H1 (cell line): Measurements from ENCODE around the gene RNF220. TPM values are rescaled to one million over a fixed set of nuclear protein-coding genes. Genes with fewer than 3 reads are reported as not detected.

Experiments
- CTCF ChIA-PET: fragments of 300-600 bp; sonication (Branson Sonifier 250); formaldehyde crosslinking; loops from one replicate; lab custom pipeline; 2021; ENCODE audit not compliant: partially characterized antibody; lab: Charles Lee
- POLR2A ChIA-PET: fragments of 300-600 bp; sonication (Branson Sonifier 250); formaldehyde crosslinking; loops from one replicate; lab custom pipeline; 2021; ENCODE audit warnings: inconsistent platforms; ENCODE audit not compliant: partially characterized antibody; lab: Charles Lee
- DNase-seq, 2 experiments: peaks; one replicate each; pipeline versions ENCODE4 v3.0.0 to v3.0.0-alpha.2; 2010 to 2022; ENCODE audit warnings: low spot score in 2 of 2, low read depth in 1 of 2, mixed read lengths in 1 of 2
- FAIRE-seq: peaks from 2 replicates; lab custom pipeline; 2011; peaks lifted over from hg19 to GRCh38; lab: Jason Lieb, UNC
- H2AFZ ChIP-seq: 2 replicates; pipeline ENCODE4 v1.8.1; 2012; ENCODE audit warnings: low read length, inconsistent platforms
- H2AK5ac ChIP-seq: 2 replicates; pipeline ENCODE4 v1.6.1; 2013; ENCODE audit warnings: low read depth, low read length
- H2BK120ac ChIP-seq: replicated peaks from 2 replicates; pipeline ENCODE3; 2013; ENCODE audit warnings: low read depth, low read length, inconsistent platforms
- H2BK12ac ChIP-seq: 2 replicates; pipeline ENCODE4 v1.6.1; 2013; ENCODE audit warnings: low read depth, low read length
- H2BK15ac ChIP-seq: 2 replicates; pipeline ENCODE4 v1.6.1; 2013; ENCODE audit warnings: low read length
- H2BK20ac ChIP-seq: 2 replicates; pipeline ENCODE4 v1.6.1; 2013; ENCODE audit warnings: low read length
- H2BK5ac ChIP-seq: 2 replicates; pipeline ENCODE4 v1.6.1; 2013; ENCODE audit warnings: low read depth, low read length
- H3K14ac ChIP-seq: 2 replicates; pipeline ENCODE4 v1.6.1; 2013; ENCODE audit warnings: inconsistent platforms; ENCODE audit not compliant: insufficient read length
- H3K18ac ChIP-seq: 2 replicates; pipeline ENCODE4 v1.6.1; 2013; ENCODE audit warnings: low read length; ENCODE audit errors: extremely low read depth
- H3K23ac ChIP-seq: 2 replicates; pipeline ENCODE4 v1.6.1; 2013; ENCODE audit warnings: inconsistent platforms; ENCODE audit not compliant: insufficient read length
- H3K23me2 ChIP-seq: 2 replicates; pipeline ENCODE4 v1.6.1; 2013; ENCODE audit warnings: low read depth, low read length
- H3K27ac ChIP-seq: 2 replicates; pipeline ENCODE4 v1.6.1; 2011; ENCODE audit warnings: low read depth, low read length, inconsistent platforms
- H3K27me3 ChIP-seq, 4 experiments: replicated peaks in 1 of 4; 1 replicate in 1 of 4; 2 replicates in 3 of 4; pipeline versions ENCODE4 v1.6.1 to v1.8.1; 2011 to 2013; ENCODE audit warnings: low read length in 3 of 4, mild to moderate bottlenecking in 3 of 4, inconsistent platforms in 2 of 4, mixed read lengths in 2 of 4, moderate library complexity in 1 of 4; ENCODE audit not compliant: control insufficient read depth in 3 of 4, insufficient read depth in 3 of 4; ENCODE audit errors: extremely low read depth in 1 of 4
- H3K36me3 ChIP-seq, 4 experiments: 2 replicates each; pipeline versions ENCODE4 v1.6.1 to v1.8.1; 2011 to 2013; ENCODE audit warnings: mild to moderate bottlenecking in 4 of 4, low read length in 3 of 4, moderate library complexity in 2 of 4, control low read depth in 1 of 4, inconsistent platforms in 1 of 4; ENCODE audit not compliant: insufficient read depth in 4 of 4, control insufficient read depth in 2 of 4
- H3K4ac ChIP-seq: replicated peaks from 2 replicates; pipeline ENCODE3; 2013; ENCODE audit warnings: low read length, low read depth, mixed read lengths, inconsistent platforms; ENCODE audit not compliant: insufficient read length
- H3K4me1 ChIP-seq, 4 experiments: replicated peaks in 1 of 4; 1 replicate in 1 of 4; 2 replicates in 3 of 4; pipeline versions ENCODE4 v1.6.1 to v1.8.1; 2011 to 2013; ENCODE audit warnings: low read length in 3 of 4, inconsistent platforms in 2 of 4, mixed read lengths in 1 of 4; ENCODE audit not compliant: insufficient read depth in 4 of 4, control insufficient read depth in 3 of 4
- H3K4me2 ChIP-seq, 2 experiments: 2 replicates each; pipeline versions ENCODE4 v1.6.1 to v1.8.1; 2011 to 2013; ENCODE audit warnings: low read depth in 2 of 2, low read length in 2 of 2, control low read depth in 1 of 2, inconsistent platforms in 1 of 2, mild to moderate bottlenecking in 1 of 2; ENCODE audit not compliant: insufficient read depth in 1 of 2
- H3K4me3 ChIP-seq, 4 experiments: fragments of 200-600, 300-600 bp in 1 of 4; sonication (generic), shearing (Covaris generic), sonication (Bioruptor Twin) in 1 of 4; 2 replicates each; pipeline versions ENCODE4 v1.5.1 to v1.8.1; 2011 to 2016; ENCODE audit warnings: low read length in 4 of 4, low read depth in 3 of 4, control low read depth in 2 of 4, inconsistent platforms in 2 of 4, mild to moderate bottlenecking in 2 of 4, mixed read lengths in 1 of 4, moderate library complexity in 1 of 4; ENCODE audit not compliant: insufficient read depth in 2 of 4; ENCODE audit errors: extremely low read depth in 1 of 4
- H3K56ac ChIP-seq: replicated peaks from 2 replicates; pipeline ENCODE3; 2013; ENCODE audit warnings: low read depth, mild to moderate bottlenecking, mixed read lengths, low read length, inconsistent platforms; ENCODE audit not compliant: insufficient read length
- H3K79me1 ChIP-seq: 2 replicates; pipeline ENCODE4 v1.6.1; 2013; ENCODE audit warnings: low read depth, low read length, control low read depth
- H3K79me2 ChIP-seq, 2 experiments: 2 replicates each; pipeline versions ENCODE4 v1.6.1 to v1.8.1; 2012 to 2013; ENCODE audit warnings: low read length in 2 of 2, mild to moderate bottlenecking in 2 of 2, inconsistent platforms in 1 of 2; ENCODE audit not compliant: insufficient read depth in 2 of 2, control insufficient read depth in 1 of 2
- H3K9ac ChIP-seq, 4 experiments: replicated peaks in 1 of 4; 1 replicate in 1 of 4; 2 replicates in 3 of 4; pipeline versions ENCODE4 v1.6.1 to v1.8.1; 2011 to 2013; ENCODE audit warnings: low read depth in 3 of 4, low read length in 3 of 4, control low read depth in 2 of 4, mild to moderate bottlenecking in 2 of 4, moderate library complexity in 2 of 4, inconsistent platforms in 1 of 4; ENCODE audit errors: extremely low read depth in 1 of 4
- H3K9me3 ChIP-seq, 2 experiments: 2 replicates each; pipeline versions ENCODE4 v1.6.1 to v1.8.1; 2012 to 2013; ENCODE audit warnings: mild to moderate bottlenecking in 2 of 2, moderate library complexity in 2 of 2, control low read depth in 1 of 2, inconsistent platforms in 1 of 2, low read depth in 1 of 2, low read length in 1 of 2, mixed read lengths in 1 of 2; ENCODE audit not compliant: insufficient read depth in 2 of 2
- H4K20me1 ChIP-seq, 2 experiments: replicated peaks in 1 of 2; 2 replicates each; pipeline versions ENCODE3 to v1.8.1; 2011 to 2013; ENCODE audit warnings: inconsistent platforms in 2 of 2, low read length in 2 of 2, mild to moderate bottlenecking in 1 of 2; ENCODE audit not compliant: insufficient read depth in 2 of 2, control insufficient read depth in 1 of 2
- H4K5ac ChIP-seq: 2 replicates; pipeline ENCODE4 v1.6.1; 2013; ENCODE audit warnings: low read length, low read depth, mixed read lengths, inconsistent platforms; ENCODE audit not compliant: insufficient read length
- H4K8ac ChIP-seq: 2 replicates; pipeline ENCODE4 v1.8.0; 2013; ENCODE audit warnings: mild to moderate bottlenecking, moderate library complexity, low read length, inconsistent platforms; ENCODE audit not compliant: insufficient read depth; ENCODE audit errors: extremely low read depth
- H4K91ac ChIP-seq: replicated peaks from 2 replicates; pipeline ENCODE3; 2013; ENCODE audit warnings: low read length, mixed read lengths, inconsistent platforms; ENCODE audit not compliant: insufficient read length
- BRCA1 ChIP-seq: IDR thresholded peaks from 2 replicates; pipeline ENCODE4 v1.6.1; 2012; ENCODE audit warnings: low read depth, low read length, improper control_type of control experiment
- CTBP2 ChIP-seq: IDR thresholded peaks from 2 replicates; pipeline ENCODE4 v1.7.0; 2011; ENCODE audit warnings: borderline replicate concordance, mild to moderate bottlenecking, moderate library complexity, mixed read lengths, low read length; ENCODE audit not compliant: insufficient read depth, insufficient read length
- EGR1 ChIP-seq: IDR thresholded peaks from 2 replicates; pipeline ENCODE4 v1.6.1; 2011; ENCODE audit warnings: low read depth, low read length, borderline replicate concordance
- GABPA ChIP-seq: IDR thresholded peaks from 2 replicates; pipeline ENCODE4 v1.6.1; 2011; ENCODE audit warnings: mild to moderate bottlenecking, low read length, moderate library complexity, borderline replicate concordance; ENCODE audit not compliant: insufficient read depth
- HDAC2 ChIP-seq, 2 experiments: fragments of 300-600 bp in 1 of 2; sonication (generic) in 1 of 2; IDR thresholded peaks; 2 replicates each; pipeline ENCODE4 v1.6.1; 2011 to 2012; ENCODE audit warnings: low read depth in 2 of 2, low read length in 2 of 2, mild to moderate bottlenecking in 2 of 2, moderate library complexity in 2 of 2, borderline replicate concordance in 1 of 2, inconsistent platforms in 1 of 2
- JUND ChIP-seq: IDR thresholded peaks from 2 replicates; pipeline ENCODE4 v1.6.1; 2011; ENCODE audit warnings: mild to moderate bottlenecking, improper control_type of control experiment, low read length
- POLR2A ChIP-seq, 2 experiments: IDR thresholded peaks; 1 replicate in 1 of 2; 2 replicates in 1 of 2; pipeline ENCODE4 v1.6.1; 2011; ENCODE audit warnings: low read depth in 2 of 2, low read length in 2 of 2, mild to moderate bottlenecking in 2 of 2; ENCODE audit errors: control extremely low read depth in 1 of 2
- POLR2AphosphoS5 ChIP-seq: IDR thresholded peaks from 2 replicates; pipeline ENCODE4 v1.6.1; 2011; ENCODE audit warnings: low read depth, low read length
- RAD21 ChIP-seq, 2 experiments: IDR thresholded peaks in 1 of 2; conservative IDR thresholded peaks in 1 of 2; 2 replicates each; pipeline ENCODE4 v1.6.1; 2011; ENCODE audit warnings: low read depth in 2 of 2, low read length in 2 of 2, improper control_type of control experiment in 1 of 2, inconsistent platforms in 1 of 2, mild to moderate bottlenecking in 1 of 2, moderate library complexity in 1 of 2
- TAF7 ChIP-seq: optimal IDR thresholded peaks from 2 replicates; pipeline ENCODE3; 2011; ENCODE audit warnings: low read depth, mild to moderate bottlenecking, inconsistent platforms, low read length, moderate library complexity, borderline replicate concordance
- TCF12 ChIP-seq: IDR thresholded peaks from 2 replicates; pipeline ENCODE4 v1.6.1; 2011; ENCODE audit warnings: low read depth, mild to moderate bottlenecking, low read length
- ZNF274 ChIP-seq: IDR thresholded peaks from 2 replicates; pipeline ENCODE4 v1.7.0; 2012; ENCODE audit warnings: low read length, borderline replicate concordance; ENCODE audit errors: extremely low read depth
- WGBS, 2 experiments: shearing (Covaris generic) in 1 of 2; methylation state at CpG; one replicate each; pipeline versions ENCODE4 v1.1.6 to v1.1.7; 2013 to 2015; ENCODE audit warnings: low lambda C conversion rate in 2 of 2, mixed read lengths in 2 of 2, inconsistent platforms in 1 of 2, low coverage in 1 of 2, missing lambda C conversion rate in 1 of 2; ENCODE audit not compliant: insufficient replicate concordance in 2 of 2, insufficient coverage in 1 of 2, insufficient read length in 1 of 2; ENCODE audit errors: extremely low coverage in 1 of 2, missing lambda C conversion rate in 1 of 2; 5-methylcytosine and 5-hydroxymethylcytosine counted together
- polyA plus RNA-seq, 7 experiments: library from polyadenylated mRNA; depleted of rRNA in 3 of 7; stranded (reverse) in 5 of 7; unstranded in 2 of 7; fragments of >200 nt in 5 of 7; fragments of 200-250 nt in 2 of 7; gene quantifications; 1 replicate in 5 of 7; 2 replicates in 1 of 7; 4 replicates in 1 of 7; pipeline versions ENCODE4 v1.2.1 to v1.2.3, GENCODE V29; 2011 to 2013; ENCODE audit warnings: missing spikeins in 2 of 7, mixed read lengths in 2 of 7
- total RNA-seq: library from RNA; stranded (reverse); fragmentation: NEBNext Ultra II Directional; extraction: Animal tissue kit (Norgen Biotek cat#: 25700); gene quantifications from 2 replicates; pipeline ENCODE4 v1.2.1, GENCODE V29; 2021

The RNF220 gene
- total and polyA plus RNA-seq, 2 of the 8 experiments (the other 6 are each of a cell fraction or from before 2014, with no cell fraction given), result 123 to 160 TPM

DNA sequence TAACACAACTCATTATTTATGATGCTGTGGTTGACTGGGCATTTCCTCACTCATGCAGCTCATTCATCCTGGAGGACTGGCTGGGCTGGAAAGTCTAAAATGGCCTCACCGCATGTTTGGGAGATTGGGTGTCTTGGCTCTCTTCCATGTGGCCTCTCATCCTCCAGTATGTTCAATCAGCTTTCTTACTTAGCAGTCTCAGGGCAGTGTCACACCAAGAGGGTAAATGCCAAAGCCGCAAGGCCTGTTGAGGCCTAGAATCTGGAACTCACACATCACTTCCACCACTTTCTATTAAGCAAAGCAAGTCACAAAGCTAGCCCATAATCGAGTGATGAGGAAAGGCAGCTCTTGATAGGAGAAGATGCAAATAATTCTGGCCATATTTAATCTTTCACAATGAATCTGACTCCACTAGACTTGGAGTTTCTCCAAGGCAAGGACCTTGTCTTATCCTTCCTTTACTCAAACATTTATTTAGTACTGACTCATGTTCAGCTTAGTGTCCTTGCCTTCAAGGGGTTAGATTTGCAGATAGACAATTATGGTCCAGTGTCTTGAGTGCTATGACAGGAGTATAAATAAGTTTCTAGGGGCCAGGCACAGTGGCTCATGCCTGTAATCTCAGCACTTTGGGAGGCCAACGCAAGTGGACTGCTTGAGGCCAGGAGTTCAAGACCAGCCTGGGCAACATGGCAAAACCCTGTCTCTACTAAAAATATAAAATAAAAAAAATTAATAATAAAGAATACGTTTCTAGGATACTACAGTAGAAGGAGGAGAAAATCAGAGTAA, 224.1 kb downstream of the RNF220 start:
- Histone ChIP-seq H4K5ac (no peak overlapping the region), H2AK5ac (no peak overlapping the region), H2BK5ac (no peak overlapping the region), H3K18ac (no peak overlapping the region), H2AFZ (no peak overlapping the region), H4K8ac (no peak overlapping the region), H3K4ac (no peak overlapping the region), H3K79me2 (peaks cover 3 to 17% of the 10 kb centered on the region in 2 experiments; a peak in 3 of 4 replicates), H3K23ac (no peak overlapping the region), H4K20me1 (no peaks in the 10 kb centered on the region), H3K9ac (no peak overlapping the region), H4K91ac (no peak overlapping the region), H2BK120ac (no peak overlapping the region), H3K4me2 (no peak overlapping the region), H2BK12ac (no peak overlapping the region), H3K79me1 (peaks cover 9% of the 10 kb centered on the region), H3K27ac (no peak overlapping the region), H3K4me1 (peaks cover 0 to 11% (median 4%) of the 10 kb centered on the region in 4 experiments; a peak in 6 of 7 replicates), H2BK20ac (no peak overlapping the region), H3K56ac (no peak overlapping the region), H3K27me3 (no peaks in the 10 kb centered on the region), H2BK15ac (no peak overlapping the region), H3K14ac (no peak overlapping the region), H3K4me3 (no peak overlapping the region), H3K9me3 (no peaks in the 10 kb centered on the region), H3K23me2 (no peaks in the 10 kb centered on the region; the same call in 1 of the 2 replicates), H3K36me3 (peaks cover 0 to 14% (median 7%) of the 10 kb centered on the region in 4 experiments; a peak in 6 of 8 replicates)
- no peak for FAIRE-seq
- DNase-seq, result no peak
- CTCF ChIA-PET, result interaction anchor here (0.8 to 3.7 kb wide), 8 partner anchors 8 to 411 kb away, joined by 3 to 31 read pairs (median 6); partner anchors contain the start of gene RNU5D-1
- POLR2A ChIA-PET, result interaction anchor here (0.8 to 30.8 kb wide), 7 partner anchors 10 to 214 kb away, joined by 3 to 633 read pairs (median 4); partner anchors contain the start of genes PTCH2 and RPS8
- 88% methylated on average over 5 of the region's 5 CpGs; no CpG with 5 or more reads in 1 of the 2 experiments for WGBS, 2 experiments
- TF ChIP-seq RAD21 (IDR thresholded peaks at IDR 0.05 in 1 of 2, conservative IDR thresholded peaks at IDR 0.05 in 1 of 2; ENCODE audit: low read depth in 2 of 2, low read length in 2 of 2) (no peak), HDAC2 (IDR thresholded peaks at IDR 0.05; ENCODE audit: borderline replicate concordance in 1 of 2, low read depth in 2 of 2, low read length in 2 of 2) (no peak), CTBP2 (no peak), TCF12 (no peak), JUND (no peak), GABPA (no peak), TAF7 (no peak), BRCA1 (no peak), EGR1 (no peak), ZNF274 (no peak), POLR2A (IDR thresholded peaks at IDR 0.05; ENCODE audit: control extremely low read depth in 1 of 2, low read depth in 2 of 2, low read length in 2 of 2) (no peak), POLR2AphosphoS5 (no peak)
